GM12874 (cell line): Measurements from ENCODE around the gene VSIG8.

Experiments
- CTCF ChIP-seq: IDR thresholded peaks from 2 replicates; pipeline ENCODE4 v1.5.1; 2011; ENCODE audit warnings: low read depth, mild to moderate bottlenecking, control low read depth, low read length, moderate library complexity; ENCODE audit not compliant: insufficient read depth

The VSIG8 gene

GRCh38 chr1:159815926-159816325 lies 46.5 kb downstream of the VSIG8 start:
- TF ChIP-seq CTCF, result no peak

GRCh38 chr1:159804924-159805323 lies 57.5 kb downstream of the VSIG8 start:
- no peak for TF ChIP-seq CTCF
